NT2/D1 (cell line): ENCODE measurements around the gene SLC44A5.
"Not testable (repeated sequence)": the region's sequence is repeated elsewhere in the genome, so short reads cannot be mapped to it uniquely, and the experiment has no call there.

Experiments used
- DNase-seq: peaks from one replicate; pipeline ENCODE4 v3.0.0-alpha.2; 2011; ENCODE audit warnings: low read depth, low spot score
- H3K27me3 ChIP-seq: 2 replicates; pipeline ENCODE4 v1.6.0; 2011; ENCODE audit warnings: mild to moderate bottlenecking; ENCODE audit not compliant: insufficient read length, insufficient read depth
- H3K36me3 ChIP-seq: 2 replicates; pipeline ENCODE4 v1.6.1; 2011; ENCODE audit warnings: mild to moderate bottlenecking, low read length, mixed read lengths; ENCODE audit not compliant: insufficient read depth, insufficient read length
- H3K4me1 ChIP-seq: 2 replicates; pipeline ENCODE4 v1.5.1; 2011; ENCODE audit not compliant: insufficient read depth, insufficient read length
- H3K4me3 ChIP-seq: 2 replicates; pipeline ENCODE4 v1.5.1; 2011; ENCODE audit warnings: low read depth; ENCODE audit not compliant: insufficient read length
- H3K9ac ChIP-seq: 2 replicates; pipeline ENCODE4 v1.6.0; 2011; ENCODE audit warnings: low read depth; ENCODE audit not compliant: insufficient read length
- H3K9me3 ChIP-seq: 2 replicates; pipeline ENCODE4 v1.5.1; 2011; ENCODE audit warnings: mild to moderate bottlenecking, low read length; ENCODE audit not compliant: insufficient read depth
- SUZ12 ChIP-seq: IDR thresholded peaks from 2 replicates; pipeline ENCODE4 v1.6.1; 2011; ENCODE audit not compliant: insufficient read length, insufficient read depth; ENCODE audit errors: extremely low read depth
- YY1 ChIP-seq: IDR thresholded peaks from 2 replicates; pipeline ENCODE4 v1.6.1; 2011; ENCODE audit not compliant: insufficient read length, insufficient read depth
- ZNF274 ChIP-seq: IDR thresholded peaks from 2 replicates; pipeline ENCODE4 v1.6.1; 2011; ENCODE audit warnings: mild to moderate bottlenecking, low read depth, low read length

Gene SLC44A5

DNA sequence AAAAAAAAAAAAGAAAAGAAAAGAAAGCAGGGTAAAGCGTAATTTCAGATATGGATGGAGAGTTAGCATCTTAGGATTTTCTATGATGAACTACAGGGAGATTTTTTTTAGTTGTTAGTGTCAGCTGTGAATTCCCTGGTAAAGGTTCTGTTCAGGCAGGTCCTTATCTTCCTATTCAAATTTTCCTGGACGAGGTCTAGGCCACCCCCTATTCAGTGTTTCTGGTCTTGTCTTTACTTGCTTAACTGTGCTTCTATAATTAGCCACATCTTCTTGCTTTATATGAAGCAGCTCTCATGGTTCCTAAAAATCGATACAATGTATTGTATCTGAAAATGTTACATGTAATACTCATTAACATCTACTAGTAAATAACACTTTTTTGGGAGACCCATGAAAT lies 318.9 kb downstream of the SLC44A5 start:
- H3K9ac ChIP-seq = no peak overlapping the region
- no peaks in the 10 kb centered on the region for H3K4me1 ChIP-seq
- no peaks in the 10 kb centered on the region for H3K27me3 ChIP-seq
- no peak overlapping the region for H3K4me3 ChIP-seq
- DNase-seq = no peak
- no peaks in the 10 kb centered on the region for H3K36me3 ChIP-seq
- TF ChIP-seq ZNF274 = no peak
- no peak for TF ChIP-seq YY1
- no peak for TF ChIP-seq SUZ12
- no peaks in the 10 kb centered on the region for H3K9me3 ChIP-seq

DNA sequence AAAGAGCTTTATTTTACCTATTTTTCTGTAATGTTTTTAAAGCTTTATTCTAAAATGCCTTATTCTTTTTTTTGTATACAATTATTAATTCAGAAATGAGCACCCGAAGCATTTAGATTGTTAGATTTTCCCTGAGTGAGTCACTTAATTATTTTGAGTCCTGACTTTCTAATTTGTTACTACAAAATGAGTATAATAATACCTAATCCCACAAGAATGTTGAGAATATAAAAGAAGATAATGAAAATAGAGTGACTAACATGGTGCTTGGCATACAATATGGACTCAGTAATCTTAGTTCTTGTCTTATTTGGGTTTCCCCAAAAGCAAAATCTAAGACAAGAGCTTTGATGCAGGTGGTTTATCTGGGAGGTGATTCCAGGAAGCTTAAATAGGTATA lies 334.5 kb downstream of the SLC44A5 start:
- no peak for TF ChIP-seq YY1
- no peak for TF ChIP-seq ZNF274
- no peak for TF ChIP-seq SUZ12

DNA sequence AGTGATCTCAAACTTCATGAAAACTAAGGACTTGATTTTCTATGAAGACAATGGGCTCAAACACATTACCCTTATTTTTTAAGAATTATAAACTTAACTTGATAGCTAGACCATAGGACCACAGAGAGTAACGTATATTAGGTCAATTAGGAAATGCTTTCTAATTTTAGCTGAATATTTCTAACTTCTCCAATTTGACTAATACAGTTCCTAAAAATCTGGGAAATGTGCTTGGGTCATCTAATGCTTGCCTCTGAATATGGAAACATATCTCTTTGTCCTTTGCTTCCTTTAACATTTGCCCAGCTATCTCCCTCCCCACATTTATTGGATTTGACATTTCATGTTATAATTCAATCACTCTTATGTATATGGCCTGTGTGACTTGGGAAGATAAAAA lies 335.3 kb downstream of the SLC44A5 start:
- Histone ChIP-seq H3K9ac (no peak overlapping the region), H3K36me3 (no peaks in the 10 kb centered on the region), H3K4me1 (no peaks in the 10 kb centered on the region), H3K9me3 (no peaks in the 10 kb centered on the region), H3K27me3 (no peaks in the 10 kb centered on the region), H3K4me3 (no peak overlapping the region)
- TF ChIP-seq SUZ12 (no peak), YY1 (no peak), ZNF274 (no peak)
- no peak for DNase-seq

More for the DNA sequence above, 334.5 kb downstream of the SLC44A5 start:
- no peaks in the 10 kb centered on the region for H3K27me3 ChIP-seq
- no peaks in the 10 kb centered on the region for H3K36me3 ChIP-seq
- no peak overlapping the region for H3K9ac ChIP-seq
- H3K9me3 ChIP-seq = no peaks in the 10 kb centered on the region
- H3K4me1 ChIP-seq = no peaks in the 10 kb centered on the region
- DNase-seq = no peak
- no peak overlapping the region for H3K4me3 ChIP-seq

DNA sequence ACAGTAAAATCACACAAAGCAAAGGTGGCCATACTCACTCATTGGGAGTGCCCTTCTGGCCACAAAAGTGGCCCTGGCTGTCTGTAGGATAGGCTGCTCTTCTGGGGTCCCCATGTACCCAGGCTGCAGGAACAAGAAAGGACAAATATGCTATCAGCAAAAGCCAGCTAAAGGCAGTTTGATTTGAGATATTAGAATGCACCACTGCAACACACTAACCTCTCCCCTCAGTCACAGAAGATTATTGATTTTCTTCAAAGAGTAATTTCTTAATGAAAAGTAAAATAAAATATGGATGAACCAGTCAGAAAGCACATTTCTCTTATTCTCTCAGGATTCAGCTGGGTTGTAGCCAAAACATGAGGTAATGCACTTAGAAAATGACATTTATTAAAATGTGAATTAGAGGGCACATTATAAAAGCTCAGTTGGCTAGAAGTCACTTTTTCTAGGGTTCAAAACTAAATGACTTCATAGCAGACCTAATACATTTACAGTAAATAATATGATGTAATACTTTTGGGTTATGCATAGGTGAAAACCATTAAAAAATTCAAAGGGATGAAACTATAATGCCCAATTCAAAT lies 335.9 kb downstream of the SLC44A5 start:
- DNase-seq = no peak
- TF ChIP-seq ZNF274 = no peak
- TF ChIP-seq YY1 = no peak
- no peak for TF ChIP-seq SUZ12
- Histone ChIP-seq H3K4me1 (no peaks in the 10 kb centered on the region), H3K36me3 (no peaks in the 10 kb centered on the region), H3K27me3 (no peaks in the 10 kb centered on the region), H3K9ac (no peak overlapping the region), H3K4me3 (no peak overlapping the region), H3K9me3 (no peaks in the 10 kb centered on the region)

DNA sequence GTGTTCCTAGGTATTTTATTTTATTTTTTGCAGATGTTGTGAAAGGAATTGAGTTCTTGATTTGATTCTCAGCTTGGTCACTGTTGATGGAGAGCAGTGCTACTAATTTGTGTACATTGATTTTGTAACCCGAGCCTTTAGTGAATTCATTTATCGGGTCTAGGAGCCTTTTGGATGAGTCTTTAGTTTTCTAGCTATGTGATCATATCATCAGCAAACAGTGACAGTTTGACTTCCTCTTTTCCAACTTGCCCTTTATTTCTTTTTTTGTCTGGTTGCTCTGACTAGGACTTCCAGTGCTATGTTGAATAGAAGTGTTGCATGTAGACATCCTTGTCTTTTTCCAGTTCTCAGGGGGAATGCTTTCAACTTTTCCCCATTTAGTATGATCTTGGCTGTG lies 337.8 kb downstream of the SLC44A5 start:
- H3K9me3 ChIP-seq = no peaks in the 10 kb centered on the region
- H3K36me3 ChIP-seq = no peaks in the 10 kb centered on the region
- H3K4me3 ChIP-seq = no peak overlapping the region
- H3K9ac ChIP-seq = no peak overlapping the region
- H3K4me1 ChIP-seq = no peaks in the 10 kb centered on the region
- TF ChIP-seq ZNF274 (no peak), YY1 (no peak)
- no peak for DNase-seq
- no peaks in the 10 kb centered on the region for H3K27me3 ChIP-seq

DNA sequence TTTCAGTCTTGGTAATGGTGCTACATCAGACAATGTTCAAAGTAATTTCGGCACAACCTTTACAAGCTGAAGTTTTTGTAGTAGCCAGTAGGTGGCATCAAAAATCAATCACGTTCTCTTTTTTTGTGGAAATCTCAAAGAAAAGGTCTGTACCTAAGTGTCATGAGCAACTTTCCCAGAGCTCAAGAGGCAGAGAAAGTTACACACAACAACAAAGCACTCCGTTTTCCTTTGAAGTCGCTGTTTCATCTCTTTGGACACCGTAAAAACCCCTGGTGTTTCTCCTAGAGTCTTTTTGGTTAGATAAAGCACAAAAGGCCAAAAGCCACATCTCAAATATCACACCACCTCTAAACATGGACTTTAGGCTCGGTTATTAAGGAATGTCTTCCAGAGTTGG lies 345.1 kb downstream of the SLC44A5 start:
- DNase-seq = peak; percentile 48
- Histone ChIP-seq H3K4me3 (no peak overlapping the region), H3K9me3 (no peaks in the 10 kb centered on the region), H3K4me1 (no peaks in the 10 kb centered on the region), H3K27me3 (no peaks in the 10 kb centered on the region), H3K36me3 (no peaks in the 10 kb centered on the region), H3K9ac (no peak overlapping the region)
- no peak for TF ChIP-seq SUZ12
- no peak for TF ChIP-seq ZNF274
- no peak for TF ChIP-seq YY1

DNA sequence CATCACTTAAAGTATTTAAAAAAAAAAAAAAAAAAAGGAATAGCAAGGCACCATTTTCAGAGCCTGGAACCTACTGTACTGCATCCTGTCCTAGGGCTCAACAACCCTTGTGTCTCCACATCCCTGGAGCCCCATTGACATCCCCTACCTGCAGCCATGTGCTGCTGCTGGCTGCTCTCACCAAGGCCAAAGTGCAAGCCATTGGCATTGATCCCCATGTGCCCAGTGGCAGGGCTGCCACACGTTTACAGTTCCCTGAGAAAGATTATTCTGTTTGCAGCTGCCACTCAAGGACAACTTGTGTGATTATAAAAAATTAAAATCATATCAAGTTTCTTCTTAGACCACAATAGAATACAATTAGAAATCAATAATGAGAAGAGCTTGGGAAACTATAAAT lies 346.8 kb downstream of the SLC44A5 start:
- TF ChIP-seq YY1 (no peak), SUZ12 (no peak), ZNF274 (no peak)
- DNase-seq = no peak

DNA sequence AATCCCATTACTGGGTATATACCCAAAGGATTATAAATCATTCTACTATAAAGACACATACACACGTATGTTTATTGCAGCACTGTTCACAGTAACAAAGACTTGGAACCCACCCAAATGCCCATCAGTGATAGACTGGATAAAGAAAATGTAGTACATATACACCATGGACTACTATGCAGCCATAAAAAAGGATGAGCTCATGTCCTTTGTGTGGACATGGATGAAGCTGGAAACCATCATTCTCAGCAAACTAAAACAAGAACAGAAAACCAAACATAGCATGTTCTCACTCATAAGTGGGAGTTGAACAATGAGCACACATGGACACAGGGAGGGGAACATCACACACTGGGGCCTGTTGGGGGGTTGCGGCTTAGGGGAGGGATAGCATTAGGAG lies 347.3 kb downstream of the SLC44A5 start:
- not testable (repeated sequence) for DNase-seq, H3K9me3 ChIP-seq, H3K4me3 ChIP-seq, H3K4me1 ChIP-seq, H3K27me3 ChIP-seq, H3K36me3 ChIP-seq, H3K9ac ChIP-seq

More for the DNA sequence above, 346.8 kb downstream of the SLC44A5 start:
- no peaks in the 10 kb centered on the region for H3K9me3 ChIP-seq
- no peaks in the 10 kb centered on the region for H3K36me3 ChIP-seq
- no peaks in the 10 kb centered on the region for H3K27me3 ChIP-seq
- no peak overlapping the region for H3K9ac ChIP-seq
- no peak overlapping the region for H3K4me3 ChIP-seq
- H3K4me1 ChIP-seq = no peaks in the 10 kb centered on the region

DNA sequence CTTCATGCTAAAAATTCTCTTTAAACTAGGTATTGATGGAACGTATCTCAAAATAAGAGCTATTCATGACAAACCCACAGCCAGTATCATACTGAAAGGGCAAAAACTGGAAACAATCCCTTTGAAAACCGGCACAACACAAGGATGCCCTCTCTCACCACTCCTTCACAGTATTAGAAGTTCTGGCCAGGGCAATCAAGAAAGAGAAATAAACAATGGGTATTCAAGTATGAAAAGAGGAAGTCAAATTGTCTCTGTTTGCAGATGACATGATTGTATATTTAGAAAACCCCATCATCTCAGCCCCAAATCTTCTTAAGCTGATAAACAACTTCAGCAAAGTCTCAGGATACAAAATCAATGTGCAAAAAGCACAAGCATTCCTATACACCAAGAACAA lies 349.0 kb downstream of the SLC44A5 start:
- DNase-seq, H3K9ac ChIP-seq, H3K9me3 ChIP-seq, H3K4me3 ChIP-seq, H3K4me1 ChIP-seq, H3K36me3 ChIP-seq, H3K27me3 ChIP-seq: not testable (repeated sequence)
